Panc1 (cell line): Measurements from ENCODE around the gene DGCR6. TPM values are rescaled to one million over a fixed set of nuclear protein-coding genes. Genes with fewer than 3 reads are reported as not detected.
"Not testable (repeated sequence)": the region's sequence is repeated elsewhere in the genome, so short reads cannot be mapped to it uniquely, and the experiment has no call there.

Experiments used
- ATAC-seq: fragments of 200-7000 bp; cut with Tn5 transposase; 2 replicates; pipeline ENCODE4 v1.9.1; 2020; ENCODE audit warnings: mild to moderate bottlenecking, moderate library complexity
- Bru-seq: library from RNA; stranded (reverse); fragments of 400-500 nt; gene quantifications from one replicate; lab custom pipeline; 2021; lab: Mats Ljungman, UMichigan
- BruChase-seq, 2 experiments: library from RNA; stranded (reverse); fragments of 400-500 nt; gene quantifications; one replicate each; lab custom pipeline; 2021; lab: Mats Ljungman, UMichigan
- BruUV-seq: library from RNA; stranded (reverse); fragments of 400-500 nt; replicated peaks from 2 replicates; lab custom pipeline; 2021; lab: Mats Ljungman, UMichigan
- CTCF ChIA-PET: fragments of 300-600 bp; sonication (Branson Sonifier 250); formaldehyde crosslinking; loops from one replicate; lab custom pipeline; 2022; ENCODE audit warnings: antibody characterized with exemption; lab: Charles Lee
- POLR2A ChIA-PET: fragments of 300-600 bp; sonication (Branson Sonifier 250); formaldehyde crosslinking; loops from one replicate; lab custom pipeline; 2022; ENCODE audit warnings: antibody characterized with exemption; lab: Charles Lee
- DNase-seq: peaks from one replicate; pipeline ENCODE4 v3.0.0-alpha.2; 2010; ENCODE audit warnings: low read depth, low spot score
- H3K27ac ChIP-seq: 2 replicates; pipeline ENCODE4 v1.5.1; 2011; ENCODE audit warnings: mild to moderate bottlenecking, low read length, inconsistent platforms
- H3K27me3 ChIP-seq: fragments of 200-500 bp; sonication (Bioruptor generic); 2 replicates; pipeline ENCODE4 v1.6.0; 2014; ENCODE audit warnings: low read length, inconsistent platforms; ENCODE audit not compliant: control insufficient read depth, insufficient read depth
- H3K36me3 ChIP-seq: fragments of 200-500 bp; sonication (Bioruptor generic); 2 replicates; pipeline ENCODE4 v1.5.1; 2014; ENCODE audit warnings: inconsistent platforms, mild to moderate bottlenecking, low read length, moderate library complexity; ENCODE audit not compliant: control insufficient read depth, insufficient read depth
- H3K4me1 ChIP-seq: 2 replicates; pipeline ENCODE4 v1.5.1; 2011; ENCODE audit warnings: inconsistent platforms, mild to moderate bottlenecking, low read length, moderate library complexity; ENCODE audit not compliant: control insufficient read depth, insufficient read depth
- H3K4me3 ChIP-seq, 2 experiments: 2 replicates each; pipeline ENCODE4 v1.5.1; 2011 to 2012; ENCODE audit warnings: low read depth in 2 of 2, low read length in 2 of 2, mild to moderate bottlenecking in 2 of 2, inconsistent platforms in 1 of 2, moderate library complexity in 1 of 2
- H3K9me3 ChIP-seq: fragments of 200-500 bp; sonication (Bioruptor generic); 2 replicates; pipeline ENCODE4 v1.5.1; 2014; ENCODE audit warnings: low read depth, mild to moderate bottlenecking, inconsistent platforms, low read length, moderate library complexity; ENCODE audit not compliant: control insufficient read depth, insufficient read depth
- CTCF ChIP-seq: fragments of 450-650 bp; IDR thresholded peaks from 2 replicates; pipeline ENCODE4 v1.5.1; 2017; ENCODE audit warnings: mild to moderate bottlenecking
- POLR2AphosphoS5 ChIP-seq: IDR thresholded peaks from 2 replicates; pipeline ENCODE4 v1.6.1; 2012; ENCODE audit warnings: mild to moderate bottlenecking, low read depth, low read length, moderate library complexity
- REST ChIP-seq, 2 experiments: IDR thresholded peaks; 2 replicates each; pipeline ENCODE4 v1.6.1; 2011 to 2012; ENCODE audit warnings: low read depth in 2 of 2, control low read depth in 1 of 2, low read length in 1 of 2, mild to moderate bottlenecking in 1 of 2, moderate library complexity in 1 of 2; ENCODE audit not compliant: insufficient read depth in 1 of 2
- SIN3A ChIP-seq: IDR thresholded peaks from 2 replicates; pipeline ENCODE4 v1.6.1; 2012; ENCODE audit warnings: low read depth, mild to moderate bottlenecking, low read length, moderate library complexity, borderline replicate concordance; ENCODE audit not compliant: insufficient read depth
- TCF7L2 ChIP-seq: IDR thresholded peaks from 2 replicates; pipeline ENCODE4 v1.6.1; 2011; ENCODE audit warnings: mild to moderate bottlenecking, low read depth, low read length, inconsistent platforms
- in situ Hi-C: cut with HindIII; loops from 2 replicates; pipeline ENCODE4 v1.10.0; 2016; ENCODE audit warnings: low sequenced_read_pairs, low pct_unique_long_range_greater_than_20kb
- intact Hi-C: fragments of 100-400 bp; cut with micrococcal nuclease; formaldehyde crosslinking; loops from one replicate; pipeline ENCODE4 v1.10.0; 2022; ENCODE audit not compliant: unreplicated experiment
- long read RNA-seq: library from polyadenylated mRNA; unstranded; transcript quantifications from one replicate; pipeline ENCODE4 v2.0.0, GENCODE V29; 2021; ENCODE audit not compliant: unreplicated experiment
- polyA plus RNA-seq: library from polyadenylated mRNA; unstranded; fragments of >200 nt; gene quantifications from one replicate; pipeline ENCODE4 v1.2.1, GENCODE V29; 2012; ENCODE audit warnings: missing spikeins; ENCODE audit not compliant: insufficient read length
- total RNA-seq: library from RNA; stranded (reverse); gene quantifications from one replicate; pipeline ENCODE4 v1.2.1, GENCODE V29; 2021; ENCODE audit not compliant: unreplicated experiment

The DGCR6 gene
- total RNA-seq: 2.2 TPM
- 2.0 TPM for polyA plus RNA-seq
- not detected for Bru-seq, nascent RNA
- BruChase-seq, experiment 1, labeled RNA remaining after a 2-hour chase: percentile 19 among the genes with signal in this experiment
- BruChase-seq, experiment 2, labeled RNA remaining after a 6-hour chase: percentile 0 among the genes with signal in this experiment
- long read RNA-seq: 0 reads

- ChIA-PET POLR2A (no interaction called here), CTCF (no interaction called here)
- no peak for TF ChIP-seq TCF7L2
- no peak for TF ChIP-seq CTCF
- TF ChIP-seq SIN3A: no peak
- no peak for TF ChIP-seq REST (IDR thresholded peaks at IDR 0.05; ENCODE audit: insufficient read depth in 1 of 2, low read depth in 2 of 2, low read length in 1 of 2)
- TF ChIP-seq POLR2AphosphoS5: no peak
- H3K27ac ChIP-seq: no peak within 1 kb of the TSS
- no peaks in the 10 kb centered on the region for H3K27me3 ChIP-seq
- no peaks in the 10 kb centered on the region for H3K4me1 ChIP-seq
- no peaks in the 10 kb centered on the region for H3K36me3 ChIP-seq
- in situ Hi-C loops (no loop called here), intact Hi-C loops (no loop called here)
- DNase-seq (no peak), ATAC-seq (peak; percentile 99)
- no TSS peak for BruUV-seq
- no peaks in the 10 kb centered on the region for H3K9me3 ChIP-seq
- no peak within 1 kb of the TSS for H3K4me3 ChIP-seq
Observed at GRCh38 chr22:18905540-18906409, at the start of gene DGCR6. Gene DGCR6, plus strand, starts transcription at chr22:18906320. Its CDS starts 55 bp downstream, at chr22:18906375.

DNA sequence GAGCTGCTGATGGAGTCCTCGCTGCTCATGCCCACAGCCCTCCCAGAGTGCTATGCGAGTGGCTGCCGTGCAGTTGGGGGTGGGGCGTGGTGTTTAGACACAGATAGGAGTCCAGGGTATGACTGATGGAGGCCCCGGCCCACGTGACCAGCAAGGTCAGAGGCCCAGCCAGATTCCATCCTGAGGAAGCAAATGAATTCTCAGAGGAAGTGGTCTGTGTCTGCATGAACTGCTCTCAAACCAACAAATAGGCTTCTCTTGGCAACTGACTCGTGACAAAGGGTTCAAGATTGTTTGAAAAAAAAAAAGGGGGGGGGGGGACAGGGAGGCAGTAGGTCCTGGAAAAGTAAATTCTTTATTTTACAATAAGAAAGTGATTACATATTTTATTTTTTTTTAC is 46.8 kb upstream of the DGCR6 start:
- intact Hi-C loops, POLR2A ChIA-PET, H3K27me3 ChIP-seq, CTCF ChIA-PET, H3K36me3 ChIP-seq, BruUV-seq, DNase-seq, H3K27ac ChIP-seq, H3K4me1 ChIP-seq, H3K9me3 ChIP-seq, ATAC-seq, H3K4me3 ChIP-seq, in situ Hi-C loops: not testable (repeated sequence)

DNA sequence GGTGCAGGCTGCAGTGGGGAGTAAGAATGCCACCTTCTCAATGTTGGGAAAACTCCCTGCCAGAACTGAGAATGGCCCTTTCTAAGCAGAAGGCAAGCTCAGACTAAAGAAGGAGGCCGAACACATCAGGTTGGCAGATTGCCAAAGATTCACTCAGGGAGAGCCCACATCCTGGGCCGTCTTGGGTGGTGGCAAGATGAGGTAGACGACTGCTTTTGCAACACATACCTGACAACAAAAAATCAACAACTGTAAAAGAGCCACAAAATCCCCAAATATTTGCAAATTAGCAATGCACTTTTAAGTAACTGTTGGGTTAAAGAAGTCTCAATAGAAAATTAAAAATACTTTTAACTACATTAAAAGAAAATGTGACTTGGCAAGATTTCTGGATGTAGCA is 24.9 kb upstream of the DGCR6 start:
- ATAC-seq, H3K27me3 ChIP-seq, POLR2A ChIA-PET, H3K36me3 ChIP-seq, H3K4me1 ChIP-seq, H3K27ac ChIP-seq, BruUV-seq, DNase-seq, CTCF ChIA-PET, H3K9me3 ChIP-seq, intact Hi-C loops, in situ Hi-C loops, H3K4me3 ChIP-seq: not testable (repeated sequence)

DNA sequence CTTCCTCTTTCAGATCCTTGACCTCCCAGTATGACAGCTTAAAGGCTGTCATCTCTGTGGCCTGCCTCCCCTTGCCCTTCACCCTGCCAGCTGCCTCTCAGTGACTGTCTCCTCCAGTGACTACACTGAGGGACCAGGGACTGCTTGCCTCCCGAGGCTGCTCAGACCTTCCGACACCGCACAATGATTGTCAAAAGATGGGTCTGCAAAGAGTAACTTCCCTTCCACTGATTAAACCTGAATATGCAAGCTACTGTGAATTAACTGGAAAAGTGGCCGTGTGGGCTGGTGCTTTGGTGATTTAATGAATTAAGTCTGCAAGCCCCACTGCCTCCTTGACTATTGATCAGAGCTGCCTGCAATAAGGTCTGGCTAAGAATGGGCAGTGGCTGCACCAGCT is 21.7 kb upstream of the DGCR6 start:
- DNase-seq, H3K36me3 ChIP-seq, H3K27me3 ChIP-seq, ATAC-seq, H3K4me3 ChIP-seq, BruUV-seq, POLR2A ChIA-PET, CTCF ChIA-PET, in situ Hi-C loops, H3K4me1 ChIP-seq, H3K9me3 ChIP-seq, intact Hi-C loops, H3K27ac ChIP-seq: not testable (repeated sequence)
